K562 (cell line): ENCODE results near the gene C10orf90. TPM values are rescaled to one million over a fixed set of nuclear protein-coding genes. Genes with fewer than 3 reads are reported as not detected.
A peak's percentile ranks its signal among the peaks of the same experiment; 100 is the strongest.

Experiments used
- DEAF1 ChIP-seq: fragments of 450-650 bp; formaldehyde crosslinking; IDR thresholded peaks from 2 replicates; pipeline ENCODE4 v1.4.0; 2020; ENCODE audit warnings: mild to moderate bottlenecking, moderate library complexity
- L3MBTL2 ChIP-seq: fragments of 450-650 bp; IDR thresholded peaks from 2 replicates; pipeline ENCODE4 v1.6.1; 2016; ENCODE audit warnings: mild to moderate bottlenecking, moderate library complexity
- RNF219 ChIP-seq: fragments of 250-450 bp; sonication (Bioruptor Pico); IDR thresholded peaks from 2 replicates; pipeline ENCODE4 v1.5.0; 2022; ENCODE audit warnings: mild to moderate bottlenecking
- SMC3 ChIP-seq: conservative IDR thresholded peaks from 2 replicates; pipeline ENCODE4 v1.6.1; 2011; ENCODE audit warnings: low read depth, low read length, improper control_type of control experiment; ENCODE audit not compliant: insufficient read depth
- ZFPM2 ChIP-seq: fragments of 250-450 bp; sonication (Bioruptor Pico); IDR thresholded peaks from 2 replicates; pipeline ENCODE4 v1.5.1; 2022; ENCODE audit warnings: mild to moderate bottlenecking
- polyA plus RNA-seq, 8 experiments: library from polyadenylated mRNA; depleted of rRNA in 4 of 8; stranded (reverse) in 5 of 8; unstranded in 3 of 8; fragments of >200 nt; fragmentation: Nextera tagmentation in 2 of 8; fragmentation: Illumina TruSeq in 1 of 8; extraction: Ambion mirVana in 2 of 8; extraction: Trizol in 1 of 8; gene quantifications; 2 replicates each; pipeline versions ENCODE4 v1.2.1 to v1.2.3, GENCODE V29; 2011 to 2014; ENCODE audit warnings: inconsistent platforms in 1 of 8, missing spikeins in 1 of 8
- total RNA-seq, 7 experiments: library from RNA; depleted of rRNA in 6 of 7; stranded (reverse); fragments of >200 nt in 6 of 7; fragmentation: Illumina TruSeq in 2 of 7; extraction: Trizol in 2 of 7; gene quantifications; 2 replicates each; pipeline versions ENCODE4 v1.2.1 to v1.2.3, GENCODE V29; 2011 to 2021; ENCODE audit warnings: low replicate concordance in 1 of 7

Gene C10orf90
- total and polyA plus RNA-seq, 9 of the 15 experiments (the other 6 are each of a cell fraction or from before 2014, with no cell fraction given), result not detected

- no peak for TF ChIP-seq RNF219 (CRISPR knock-in tag)
- TF ChIP-seq ZFPM2 (CRISPR knock-in tag), result no peak
- TF ChIP-seq DEAF1 (CRISPR knock-in tag), result 0 out of 2 replicates have a peak, but pooled peaks have one; percentile 9
- peak; percentile 22; the same call in 1 of the 2 replicates for TF ChIP-seq SMC3
- TF ChIP-seq L3MBTL2, result no peak
These were observed 166.3 kb downstream of the C10orf90 start (continued) for GRCh38 chr10:126504063-126504760.
